Panc1 (cell line): ENCODE results near the gene TP73. TPM values are rescaled to one million over a fixed set of nuclear protein-coding genes. Genes with fewer than 3 reads are reported as not detected.

Experiments
- ATAC-seq: fragments of 200-7000 bp; cut with Tn5 transposase; 2 replicates; pipeline ENCODE4 v1.9.1; 2020; ENCODE audit warnings: mild to moderate bottlenecking, moderate library complexity
- BruUV-seq: library from RNA; stranded (reverse); fragments of 400-500 nt; replicated peaks from 2 replicates; lab custom pipeline; 2021; lab: Mats Ljungman, UMichigan
- CTCF ChIA-PET: fragments of 300-600 bp; sonication (Branson Sonifier 250); formaldehyde crosslinking; loops from one replicate; lab custom pipeline; 2022; ENCODE audit warnings: antibody characterized with exemption; lab: Charles Lee
- POLR2A ChIA-PET: fragments of 300-600 bp; sonication (Branson Sonifier 250); formaldehyde crosslinking; loops from one replicate; lab custom pipeline; 2022; ENCODE audit warnings: antibody characterized with exemption; lab: Charles Lee
- DNase-seq: peaks from one replicate; pipeline ENCODE4 v3.0.0-alpha.2; 2010; ENCODE audit warnings: low read depth, low spot score
- H3K27ac ChIP-seq: 2 replicates; pipeline ENCODE4 v1.5.1; 2011; ENCODE audit warnings: mild to moderate bottlenecking, low read length, inconsistent platforms
- H3K27me3 ChIP-seq: fragments of 200-500 bp; sonication (Bioruptor generic); 2 replicates; pipeline ENCODE4 v1.6.0; 2014; ENCODE audit warnings: low read length, inconsistent platforms; ENCODE audit not compliant: control insufficient read depth, insufficient read depth
- H3K36me3 ChIP-seq: fragments of 200-500 bp; sonication (Bioruptor generic); 2 replicates; pipeline ENCODE4 v1.5.1; 2014; ENCODE audit warnings: inconsistent platforms, mild to moderate bottlenecking, low read length, moderate library complexity; ENCODE audit not compliant: control insufficient read depth, insufficient read depth
- H3K4me1 ChIP-seq: 2 replicates; pipeline ENCODE4 v1.5.1; 2011; ENCODE audit warnings: inconsistent platforms, mild to moderate bottlenecking, low read length, moderate library complexity; ENCODE audit not compliant: control insufficient read depth, insufficient read depth
- H3K4me3 ChIP-seq, 2 experiments: 2 replicates each; pipeline ENCODE4 v1.5.1; 2011 to 2012; ENCODE audit warnings: low read depth in 2 of 2, low read length in 2 of 2, mild to moderate bottlenecking in 2 of 2, inconsistent platforms in 1 of 2, moderate library complexity in 1 of 2
- H3K9me3 ChIP-seq: fragments of 200-500 bp; sonication (Bioruptor generic); 2 replicates; pipeline ENCODE4 v1.5.1; 2014; ENCODE audit warnings: low read depth, mild to moderate bottlenecking, inconsistent platforms, low read length, moderate library complexity; ENCODE audit not compliant: control insufficient read depth, insufficient read depth
- CTCF ChIP-seq: fragments of 450-650 bp; IDR thresholded peaks from 2 replicates; pipeline ENCODE4 v1.5.1; 2017; ENCODE audit warnings: mild to moderate bottlenecking
- POLR2AphosphoS5 ChIP-seq: IDR thresholded peaks from 2 replicates; pipeline ENCODE4 v1.6.1; 2012; ENCODE audit warnings: mild to moderate bottlenecking, low read depth, low read length, moderate library complexity
- SIN3A ChIP-seq: IDR thresholded peaks from 2 replicates; pipeline ENCODE4 v1.6.1; 2012; ENCODE audit warnings: low read depth, mild to moderate bottlenecking, low read length, moderate library complexity, borderline replicate concordance; ENCODE audit not compliant: insufficient read depth
- TCF7L2 ChIP-seq: IDR thresholded peaks from 2 replicates; pipeline ENCODE4 v1.6.1; 2011; ENCODE audit warnings: mild to moderate bottlenecking, low read depth, low read length, inconsistent platforms
- in situ Hi-C: cut with HindIII; loops from 2 replicates; pipeline ENCODE4 v1.10.0; 2016; ENCODE audit warnings: low sequenced_read_pairs, low pct_unique_long_range_greater_than_20kb
- intact Hi-C: fragments of 100-400 bp; cut with micrococcal nuclease; formaldehyde crosslinking; loops from one replicate; pipeline ENCODE4 v1.10.0; 2022; ENCODE audit not compliant: unreplicated experiment
- total RNA-seq: library from RNA; stranded (reverse); gene quantifications from one replicate; pipeline ENCODE4 v1.2.1, GENCODE V29; 2021; ENCODE audit not compliant: unreplicated experiment
- TF ChIP-seq, protein P1 (sequence below), 2 experiments: IDR thresholded peaks; 2 replicates each; pipeline ENCODE4 v1.6.1; 2011 to 2012; ENCODE audit warnings: low read depth in 2 of 2, control low read depth in 1 of 2, low read length in 1 of 2, mild to moderate bottlenecking in 1 of 2, moderate library complexity in 1 of 2; ENCODE audit not compliant: insufficient read depth in 1 of 2

Gene TP73
- total RNA-seq, 1 experiment from 2014 or later, result 4.7 TPM

- peak overlapping the region; percentile 53 to 57 for H3K4me3 ChIP-seq
- TF ChIP-seq SIN3A, result no peak
- TF ChIP-seq, protein P1, sequence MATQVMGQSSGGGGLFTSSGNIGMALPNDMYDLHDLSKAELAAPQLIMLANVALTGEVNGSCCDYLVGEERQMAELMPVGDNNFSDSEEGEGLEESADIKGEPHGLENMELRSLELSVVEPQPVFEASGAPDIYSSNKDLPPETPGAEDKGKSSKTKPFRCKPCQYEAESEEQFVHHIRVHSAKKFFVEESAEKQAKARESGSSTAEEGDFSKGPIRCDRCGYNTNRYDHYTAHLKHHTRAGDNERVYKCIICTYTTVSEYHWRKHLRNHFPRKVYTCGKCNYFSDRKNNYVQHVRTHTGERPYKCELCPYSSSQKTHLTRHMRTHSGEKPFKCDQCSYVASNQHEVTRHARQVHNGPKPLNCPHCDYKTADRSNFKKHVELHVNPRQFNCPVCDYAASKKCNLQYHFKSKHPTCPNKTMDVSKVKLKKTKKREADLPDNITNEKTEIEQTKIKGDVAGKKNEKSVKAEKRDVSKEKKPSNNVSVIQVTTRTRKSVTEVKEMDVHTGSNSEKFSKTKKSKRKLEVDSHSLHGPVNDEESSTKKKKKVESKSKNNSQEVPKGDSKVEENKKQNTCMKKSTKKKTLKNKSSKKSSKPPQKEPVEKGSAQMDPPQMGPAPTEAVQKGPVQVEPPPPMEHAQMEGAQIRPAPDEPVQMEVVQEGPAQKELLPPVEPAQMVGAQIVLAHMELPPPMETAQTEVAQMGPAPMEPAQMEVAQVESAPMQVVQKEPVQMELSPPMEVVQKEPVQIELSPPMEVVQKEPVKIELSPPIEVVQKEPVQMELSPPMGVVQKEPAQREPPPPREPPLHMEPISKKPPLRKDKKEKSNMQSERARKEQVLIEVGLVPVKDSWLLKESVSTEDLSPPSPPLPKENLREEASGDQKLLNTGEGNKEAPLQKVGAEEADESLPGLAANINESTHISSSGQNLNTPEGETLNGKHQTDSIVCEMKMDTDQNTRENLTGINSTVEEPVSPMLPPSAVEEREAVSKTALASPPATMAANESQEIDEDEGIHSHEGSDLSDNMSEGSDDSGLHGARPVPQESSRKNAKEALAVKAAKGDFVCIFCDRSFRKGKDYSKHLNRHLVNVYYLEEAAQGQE (IDR thresholded peaks at IDR 0.05; ENCODE audit: insufficient read depth in 1 of 2, low read depth in 2 of 2, low read length in 1 of 2), result no peak
- TF ChIP-seq POLR2AphosphoS5, result no peak
- no peak for TF ChIP-seq TCF7L2
- TF ChIP-seq CTCF, result no peak
- no peaks in the 10 kb centered on the region for H3K36me3 ChIP-seq
- H3K4me1 ChIP-seq, result peaks cover 51% of the 10 kb centered on the region
- no peaks in the 10 kb centered on the region for H3K27me3 ChIP-seq
- intact Hi-C loops (no loop called here), in situ Hi-C loops (no loop called here)
- ChIA-PET CTCF (interaction anchor here (1.1 kb wide), 1 partner anchor 49 kb away, joined by 3 read pairs; no protein-coding TSS in a partner anchor), POLR2A (no interaction called here)
- no peak for DNase-seq
- H3K9me3 ChIP-seq, result no peaks in the 10 kb centered on the region
- ATAC-seq, result peak; percentile 36
- no TSS peak for BruUV-seq
- peak overlapping the region; percentile 58 for H3K27ac ChIP-seq
Measured at GRCh38 chr1:3773572-3774275, 121.4 kb downstream of the TP73 start.

- no peak overlapping the region; a peak in 1 of 4 replicates for H3K4me3 ChIP-seq
- CTCF ChIA-PET, result interaction anchor here (1.1 to 1.3 kb wide), 2 partner anchors 13 to 50 kb away, joined by 3 read pairs; no protein-coding TSS in a partner anchor
- H3K27ac ChIP-seq, result peak overlapping the region; percentile 58
- no peaks in the 10 kb centered on the region for H3K9me3 ChIP-seq
- DNase-seq (no peak), ATAC-seq (no peak)
- no peaks in the 10 kb centered on the region for H3K27me3 ChIP-seq
- peaks cover 51% of the 10 kb centered on the region for H3K4me1 ChIP-seq
- no peak for TF ChIP-seq TCF7L2
- TF ChIP-seq CTCF, result no peak
- no peak for TF ChIP-seq POLR2AphosphoS5
- TF ChIP-seq, protein P1 (IDR thresholded peaks at IDR 0.05; ENCODE audit: insufficient read depth in 1 of 2, low read depth in 2 of 2, low read length in 1 of 2), result no peak
- TF ChIP-seq SIN3A, result no peak
- POLR2A ChIA-PET, result no interaction called here
- in situ Hi-C loops, result no loop called here
- no peaks in the 10 kb centered on the region for H3K36me3 ChIP-seq
- intact Hi-C loops, result no loop called here
- BruUV-seq, result no TSS peak
Measured at GRCh38 chr1:3774276-3774945, 122.1 kb downstream of the TP73 start.
